Mammary epithelial cell (primary cell): ENCODE measurements around the gene ARHGAP32.

Source experiments
- EZH2 ChIP-seq: IDR thresholded peaks from 2 replicates; pipeline ENCODE4 v1.6.1; 2012; ENCODE audit warnings: low read length, inconsistent platforms, borderline replicate concordance
- TF ChIP-seq, protein P1 (sequence below), 2 donors: IDR thresholded peaks in 1 of 2; conservative IDR thresholded peaks in 1 of 2; 2 replicates each; pipeline ENCODE4 v1.5.1; 2011 to 2012; ENCODE audit warnings: inconsistent platforms in 2 of 2, low read length in 2 of 2, mild to moderate bottlenecking in 2 of 2, control low read depth in 1 of 2, low read depth in 1 of 2; ENCODE audit not compliant: insufficient read depth in 1 of 2; ENCODE audit errors: extremely low read depth in 1 of 2

DNA sequence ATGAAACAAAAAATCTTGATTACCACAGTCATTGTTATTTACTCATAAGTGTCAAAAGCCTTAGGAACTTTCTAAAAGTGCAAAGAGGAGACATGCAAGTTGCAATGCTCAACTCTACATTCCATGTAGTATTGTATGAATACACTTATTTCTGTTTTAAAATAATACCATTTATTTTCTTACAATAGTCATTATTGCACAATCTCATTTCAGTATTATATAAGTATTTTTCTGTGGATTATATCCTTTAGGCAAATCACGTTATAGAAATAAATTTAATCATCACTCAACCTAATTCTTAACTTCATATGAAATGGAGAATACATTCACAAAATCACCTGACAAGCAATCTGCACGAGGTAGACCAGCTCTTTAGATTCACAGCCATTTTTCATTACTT is 98.8 kb downstream of the ARHGAP32 start:
- TF ChIP-seq, protein P1, sequence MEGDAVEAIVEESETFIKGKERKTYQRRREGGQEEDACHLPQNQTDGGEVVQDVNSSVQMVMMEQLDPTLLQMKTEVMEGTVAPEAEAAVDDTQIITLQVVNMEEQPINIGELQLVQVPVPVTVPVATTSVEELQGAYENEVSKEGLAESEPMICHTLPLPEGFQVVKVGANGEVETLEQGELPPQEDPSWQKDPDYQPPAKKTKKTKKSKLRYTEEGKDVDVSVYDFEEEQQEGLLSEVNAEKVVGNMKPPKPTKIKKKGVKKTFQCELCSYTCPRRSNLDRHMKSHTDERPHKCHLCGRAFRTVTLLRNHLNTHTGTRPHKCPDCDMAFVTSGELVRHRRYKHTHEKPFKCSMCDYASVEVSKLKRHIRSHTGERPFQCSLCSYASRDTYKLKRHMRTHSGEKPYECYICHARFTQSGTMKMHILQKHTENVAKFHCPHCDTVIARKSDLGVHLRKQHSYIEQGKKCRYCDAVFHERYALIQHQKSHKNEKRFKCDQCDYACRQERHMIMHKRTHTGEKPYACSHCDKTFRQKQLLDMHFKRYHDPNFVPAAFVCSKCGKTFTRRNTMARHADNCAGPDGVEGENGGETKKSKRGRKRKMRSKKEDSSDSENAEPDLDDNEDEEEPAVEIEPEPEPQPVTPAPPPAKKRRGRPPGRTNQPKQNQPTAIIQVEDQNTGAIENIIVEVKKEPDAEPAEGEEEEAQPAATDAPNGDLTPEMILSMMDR (conservative IDR thresholded peaks at IDR 0.05 in 1 of 2, IDR thresholded peaks at IDR 0.05 in 1 of 2; ENCODE audit: extremely low read depth in 1 of 2, insufficient read depth in 1 of 2, low read depth in 1 of 2, low read length in 2 of 2), result no peak
- no peak for TF ChIP-seq EZH2
